HUES6 (cell line): ENCODE data around the gene SSBP3.

Experiments used
- H3K27ac ChIP-seq: 2 replicates; pipeline ENCODE4 v1.7.0; 2013; ENCODE audit warnings: low read depth, mild to moderate bottlenecking, low read length, inconsistent platforms
- H3K27me3 ChIP-seq: 2 replicates; pipeline ENCODE4 v1.6.1; 2013; ENCODE audit warnings: low read length; ENCODE audit not compliant: control insufficient read depth, insufficient read depth
- H3K36me3 ChIP-seq: 2 replicates; pipeline ENCODE4 v1.6.1; 2013; ENCODE audit warnings: low read length; ENCODE audit not compliant: control insufficient read depth, insufficient read depth
- H3K4me1 ChIP-seq: 2 replicates; pipeline ENCODE4 v1.6.1; 2013; ENCODE audit warnings: low read length; ENCODE audit not compliant: control insufficient read depth, insufficient read depth
- H3K4me3 ChIP-seq: 2 replicates; pipeline ENCODE4 v1.5.1; 2013; ENCODE audit warnings: low read depth, low read length
- H3K9ac ChIP-seq: one replicate; pipeline ENCODE4 v1.6.1; 2013; ENCODE audit warnings: mild to moderate bottlenecking, low read length
- H3K9me3 ChIP-seq: 2 replicates; pipeline ENCODE4 v1.6.1; 2013; ENCODE audit warnings: low read depth, low read length; ENCODE audit not compliant: control insufficient read depth, insufficient read depth

The SSBP3 gene

GRCh38 chr1:54265126-54265525 is 141.1 kb downstream of the SSBP3 start:
- Histone ChIP-seq H3K27me3 (no peaks in the 10 kb centered on the region), H3K27ac (no peak overlapping the region), H3K9ac (no peak overlapping the region), H3K4me3 (no peak overlapping the region), H3K4me1 (peaks cover 11% of the 10 kb centered on the region; the same call in 1 of the 2 replicates), H3K9me3 (no peaks in the 10 kb centered on the region), H3K36me3 (peaks cover 7% of the 10 kb centered on the region)

GRCh38 chr1:54263601-54264226 is 142.5 kb downstream of the SSBP3 start:
- Histone ChIP-seq H3K4me3 (no peak overlapping the region), H3K27ac (no peak overlapping the region), H3K36me3 (peaks cover 7% of the 10 kb centered on the region), H3K4me1 (peaks cover 9% of the 10 kb centered on the region), H3K9me3 (no peaks in the 10 kb centered on the region), H3K27me3 (no peaks in the 10 kb centered on the region), H3K9ac (no peak overlapping the region)

GRCh38 chr1:54262244-54262643 is 143.9 kb downstream of the SSBP3 start:
- no peak overlapping the region for H3K9ac ChIP-seq
- H3K27me3 ChIP-seq, result no peaks in the 10 kb centered on the region
- H3K4me3 ChIP-seq, result no peak overlapping the region
- H3K9me3 ChIP-seq, result no peaks in the 10 kb centered on the region
- peaks cover 18% of the 10 kb centered on the region for H3K4me1 ChIP-seq
- H3K27ac ChIP-seq, result no peak overlapping the region
- H3K36me3 ChIP-seq, result peaks cover 7% of the 10 kb centered on the region

- Histone ChIP-seq H3K4me1 (peaks cover 26% of the 10 kb centered on the region), H3K27ac (no peak overlapping the region), H3K36me3 (peaks cover 7% of the 10 kb centered on the region), H3K4me3 (no peak overlapping the region), H3K9ac (no peak overlapping the region), H3K27me3 (no peaks in the 10 kb centered on the region), H3K9me3 (no peaks in the 10 kb centered on the region)
These were observed 145.4 kb downstream of the SSBP3 start for GRCh38 chr1:54260810-54261209.

GRCh38 chr1:54259546-54260140 is 146.6 kb downstream of the SSBP3 start:
- H3K36me3 ChIP-seq, result peaks cover 6% of the 10 kb centered on the region; the same call in 1 of the 2 replicates
- H3K27me3 ChIP-seq, result no peaks in the 10 kb centered on the region
- no peak overlapping the region for H3K4me3 ChIP-seq
- no peak overlapping the region for H3K9ac ChIP-seq
- H3K9me3 ChIP-seq, result no peaks in the 10 kb centered on the region
- peaks cover 26% of the 10 kb centered on the region for H3K4me1 ChIP-seq
- no peak overlapping the region for H3K27ac ChIP-seq

GRCh38 chr1:54257876-54258275 is 148.3 kb downstream of the SSBP3 start:
- Histone ChIP-seq H3K27ac (no peak overlapping the region), H3K4me1 (peaks cover 18% of the 10 kb centered on the region), H3K9ac (no peak overlapping the region), H3K27me3 (no peaks in the 10 kb centered on the region), H3K9me3 (no peaks in the 10 kb centered on the region), H3K36me3 (0 out of 2 replicates have a peak, but pooled peaks cover 4% of the 10 kb centered on the region), H3K4me3 (no peak overlapping the region)

GRCh38 chr1:54257346-54257620 is 148.9 kb downstream of the SSBP3 start:
- Histone ChIP-seq H3K36me3 (0 out of 2 replicates have a peak, but pooled peaks cover 4% of the 10 kb centered on the region), H3K4me3 (no peak overlapping the region), H3K4me1 (peaks cover 18% of the 10 kb centered on the region), H3K27me3 (no peaks in the 10 kb centered on the region), H3K9ac (no peak overlapping the region), H3K27ac (no peak overlapping the region), H3K9me3 (no peaks in the 10 kb centered on the region)

- Histone ChIP-seq H3K9ac (no peak overlapping the region), H3K4me3 (no peak overlapping the region)
These were observed 149.5 kb downstream of the SSBP3 start for GRCh38 chr1:54256522-54257345.

GRCh38 chr1:54255026-54255702 is 151.0 kb downstream of the SSBP3 start:
- H3K9me3 ChIP-seq, result no peaks in the 10 kb centered on the region
- no peak overlapping the region for H3K4me3 ChIP-seq
- H3K36me3 ChIP-seq, result peaks cover 21% of the 10 kb centered on the region
- no peak overlapping the region for H3K27ac ChIP-seq
- H3K9ac ChIP-seq, result no peak overlapping the region
- peaks cover 21% of the 10 kb centered on the region for H3K4me1 ChIP-seq
- H3K27me3 ChIP-seq, result no peaks in the 10 kb centered on the region

More at GRCh38 chr1:54256522-54257345, 149.5 kb downstream of the SSBP3 start:
- Histone ChIP-seq H3K4me1 (peaks cover 18% of the 10 kb centered on the region), H3K27ac (no peak overlapping the region), H3K27me3 (no peaks in the 10 kb centered on the region), H3K36me3 (peaks cover 10% of the 10 kb centered on the region; the same call in 1 of the 2 replicates), H3K9me3 (no peaks in the 10 kb centered on the region)

- H3K27me3 ChIP-seq, result no peaks in the 10 kb centered on the region
These were observed 152.1 kb downstream of the SSBP3 start for GRCh38 chr1:54254055-54254454.

GRCh38 chr1:54253480-54253879 is 152.7 kb downstream of the SSBP3 start:
- Histone ChIP-seq H3K9ac (no peak overlapping the region), H3K27ac (no peak overlapping the region), H3K4me3 (no peak overlapping the region), H3K36me3 (peaks cover 28% of the 10 kb centered on the region), H3K9me3 (no peaks in the 10 kb centered on the region), H3K27me3 (no peaks in the 10 kb centered on the region), H3K4me1 (peaks cover 23% of the 10 kb centered on the region)

More at GRCh38 chr1:54254055-54254454, 152.1 kb downstream of the SSBP3 start:
- H3K9ac ChIP-seq, result peak overlapping the region; percentile 12
- H3K4me1 ChIP-seq, result peaks cover 25% of the 10 kb centered on the region
- no peaks in the 10 kb centered on the region for H3K9me3 ChIP-seq
- peaks cover 23% of the 10 kb centered on the region for H3K36me3 ChIP-seq
- no peak overlapping the region for H3K27ac ChIP-seq
- H3K4me3 ChIP-seq, result no peak overlapping the region
